Liver (tissue), 9 donors: ENCODE measurements around the gene PARVB. TPM values are rescaled to one million over a fixed set of nuclear protein-coding genes. Genes with fewer than 3 reads are reported as not detected.

Experiments
- DNase-seq: peaks from one replicate; pipeline ENCODE4 v3.0.0-alpha.2; 2017; ENCODE audit warnings: low spot score
- H3K27ac ChIP-seq, 2 donors: one replicate each; pipeline ENCODE4 v1.7.0; 2013; ENCODE audit warnings: inconsistent platforms in 2 of 2, low read length in 2 of 2, control low read depth in 1 of 2, low read depth in 1 of 2, mild to moderate bottlenecking in 1 of 2
- H3K27me3 ChIP-seq, 4 donors: one replicate each; pipeline versions ENCODE4 v1.6.1 to v1.7.0; 2013; ENCODE audit warnings: low read length in 3 of 4, inconsistent platforms in 1 of 4, mild to moderate bottlenecking in 1 of 4, moderate library complexity in 1 of 4; ENCODE audit not compliant: control insufficient read depth in 4 of 4, insufficient read depth in 4 of 4
- H3K36me3 ChIP-seq, 4 donors: one replicate each; pipeline versions ENCODE4 v1.6.1 to v1.7.0; 2013; ENCODE audit warnings: low read length in 3 of 4, mild to moderate bottlenecking in 3 of 4, low read depth in 1 of 4, moderate library complexity in 1 of 4; ENCODE audit not compliant: control insufficient read depth in 4 of 4, insufficient read depth in 3 of 4
- H3K4me1 ChIP-seq, 4 donors: one replicate each; pipeline versions ENCODE4 v1.6.1 to v1.7.0; 2013; ENCODE audit warnings: low read length in 3 of 4, mild to moderate bottlenecking in 3 of 4, moderate library complexity in 1 of 4; ENCODE audit not compliant: control insufficient read depth in 4 of 4, insufficient read depth in 4 of 4
- H3K4me3 ChIP-seq, 3 donors: one replicate each; pipeline versions ENCODE4 v1.6.1 to v1.7.0; 2013; ENCODE audit warnings: low read length in 3 of 3, control low read depth in 1 of 3, low read depth in 1 of 3, mild to moderate bottlenecking in 1 of 3
- H3K9ac ChIP-seq, 2 donors: one replicate each; pipeline ENCODE4 v1.7.0; 2013; ENCODE audit warnings: low read length in 2 of 2, mild to moderate bottlenecking in 2 of 2, moderate library complexity in 2 of 2, control low read depth in 1 of 2, low read depth in 1 of 2
- H3K9me3 ChIP-seq, 4 donors: one replicate each; pipeline versions ENCODE4 v1.6.1 to v1.7.0; 2013; ENCODE audit warnings: low read length in 3 of 4; ENCODE audit not compliant: control insufficient read depth in 4 of 4
- EGR1 ChIP-seq, 2 donors: IDR thresholded peaks; 2 replicates each; pipeline ENCODE4 v1.6.1; 2016 to 2018; ENCODE audit warnings: antibody characterized with exemption in 2 of 2, low read depth in 2 of 2
- FOXA1 ChIP-seq: IDR thresholded peaks from 2 replicates; pipeline ENCODE4 v1.6.1; 2016; ENCODE audit warnings: antibody characterized with exemption
- FOXA2 ChIP-seq: IDR thresholded peaks from 2 replicates; pipeline ENCODE4 v1.6.1; 2016; ENCODE audit warnings: antibody characterized with exemption
- GABPA ChIP-seq, 2 donors: IDR thresholded peaks in 1 of 2; conservative IDR thresholded peaks in 1 of 2; 2 replicates each; pipeline ENCODE4 v1.6.1; 2016; ENCODE audit warnings: antibody characterized with exemption in 2 of 2, mild to moderate bottlenecking in 1 of 2, moderate library complexity in 1 of 2
- HNF4A ChIP-seq, 2 donors: conservative IDR thresholded peaks; 2 replicates each; pipeline ENCODE4 v1.6.1; 2016; ENCODE audit warnings: antibody characterized with exemption in 2 of 2, mild to moderate bottlenecking in 2 of 2
- HNF4G ChIP-seq: IDR thresholded peaks from 2 replicates; pipeline ENCODE4 v1.6.1; 2016; ENCODE audit warnings: antibody characterized with exemption
- JUND ChIP-seq, 2 donors: IDR thresholded peaks; 2 replicates each; pipeline ENCODE4 v1.6.1; 2016; ENCODE audit warnings: antibody characterized with exemption in 2 of 2
- NR2F2 ChIP-seq: IDR thresholded peaks from 2 replicates; pipeline ENCODE4 v1.6.1; 2016; ENCODE audit warnings: antibody characterized with exemption
- RXRA ChIP-seq, 2 donors: IDR thresholded peaks; 2 replicates each; pipeline ENCODE4 v1.6.1; 2017 to 2018; ENCODE audit warnings: antibody characterized with exemption in 2 of 2, mild to moderate bottlenecking in 1 of 2
- SP1 ChIP-seq: IDR thresholded peaks from 2 replicates; pipeline ENCODE4 v1.6.1; 2018; ENCODE audit warnings: antibody characterized with exemption, mild to moderate bottlenecking
- TAF1 ChIP-seq: conservative IDR thresholded peaks from 2 replicates; pipeline ENCODE4 v1.6.1; 2016; ENCODE audit warnings: antibody characterized with exemption, mild to moderate bottlenecking
- YY1 ChIP-seq: IDR thresholded peaks from 2 replicates; pipeline ENCODE4 v1.6.1; 2016; ENCODE audit warnings: antibody characterized with exemption, mild to moderate bottlenecking
- ZBTB33 ChIP-seq: IDR thresholded peaks from 2 replicates; pipeline ENCODE4 v1.6.1; 2016; ENCODE audit warnings: antibody characterized with exemption
- WGBS: extraction: QIAGEN DNeasy Blood & Tissue Kit; methylation state at CpG from one replicate; pipeline ENCODE4 v1.1.7; 2013; 5-methylcytosine and 5-hydroxymethylcytosine counted together
- polyA plus RNA-seq, 2 donors: library from polyadenylated mRNA; stranded (reverse) in 1 of 2; unstranded in 1 of 2; fragments of 200-250 nt in 1 of 2; fragments of >200 nt in 1 of 2; fragmentation: Nextera tagmentation in 1 of 2; extraction: Ambion mirVana in 1 of 2; gene quantifications; one replicate each; pipeline versions ENCODE4 v1.2.1 to v1.2.3, GENCODE V29; 2013 to 2015
- total RNA-seq, 2 donors: library from RNA; depleted of rRNA; stranded (reverse); fragments of >200 nt; gene quantifications; one replicate each; pipeline ENCODE4 v1.2.3, GENCODE V29; 2014
- TF ChIP-seq, protein P1 (sequence below): IDR thresholded peaks from 2 replicates; pipeline ENCODE4 v1.6.1; 2016; ENCODE audit warnings: antibody characterized with exemption
- TF ChIP-seq, protein P2 (sequence below): fragments of 150-350 bp; IDR thresholded peaks from 2 replicates; pipeline ENCODE4 v1.5.1; 2017; ENCODE audit warnings: improper control_type of control experiment, low read depth, low read length; ENCODE audit not compliant: missing input control
- TF ChIP-seq, protein P3 (sequence below): IDR thresholded peaks from 2 replicates; pipeline ENCODE4 v1.6.1; 2016; ENCODE audit warnings: antibody characterized with exemption
- donor health status: healthy.
- donor health status: healthy.
- donor health status: healthy.
- donor health status: healthy.
- donor health status: healthy.

Gene PARVB
- total and polyA plus RNA-seq, 4 donors, result 3.2 to 55.5 (median 17.7) TPM

DNA sequence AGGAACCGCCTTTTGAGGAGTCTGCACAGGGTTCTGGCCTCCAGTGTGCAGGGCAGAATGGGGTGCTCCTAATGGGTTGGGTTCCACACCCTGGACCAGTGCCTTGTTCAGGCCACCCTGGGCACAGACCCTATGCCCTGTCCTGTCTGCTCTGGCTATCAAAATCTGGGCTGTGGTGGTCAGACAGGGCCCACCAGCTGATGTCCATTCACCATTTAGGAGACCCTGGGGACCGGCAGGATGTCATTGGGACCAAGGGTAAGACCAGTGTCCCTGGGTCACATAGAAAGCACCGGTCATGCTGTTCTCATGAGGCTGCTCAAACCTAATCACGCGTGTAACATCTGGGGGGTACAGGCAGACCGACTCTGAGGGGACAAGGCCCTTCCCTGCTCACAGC lies 194.0 kb downstream of the PARVB start:
- H3K27ac ChIP-seq, result no peak overlapping the region
- 93% methylated on average over 6 of the region's 6 CpGs for WGBS
- no peak overlapping the region for H3K4me3 ChIP-seq
- no peak for TF ChIP-seq JUND (IDR thresholded peaks at IDR 0.05)
- no peak for TF ChIP-seq HNF4A (conservative IDR thresholded peaks at IDR 0.05)
- TF ChIP-seq, protein P1, sequence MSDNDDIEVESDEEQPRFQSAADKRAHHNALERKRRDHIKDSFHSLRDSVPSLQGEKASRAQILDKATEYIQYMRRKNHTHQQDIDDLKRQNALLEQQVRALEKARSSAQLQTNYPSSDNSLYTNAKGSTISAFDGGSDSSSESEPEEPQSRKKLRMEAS, result no peak
- no peak for TF ChIP-seq EGR1 (IDR thresholded peaks at IDR 0.05; ENCODE audit: low read depth in 2 of 2)
- TF ChIP-seq GABPA (IDR thresholded peaks at IDR 0.05 in 1 of 2, conservative IDR thresholded peaks at IDR 0.05 in 1 of 2), result no peak
- TF ChIP-seq HNF4G, result no peak
- no peak for TF ChIP-seq FOXA1
- TF ChIP-seq, protein P2, sequence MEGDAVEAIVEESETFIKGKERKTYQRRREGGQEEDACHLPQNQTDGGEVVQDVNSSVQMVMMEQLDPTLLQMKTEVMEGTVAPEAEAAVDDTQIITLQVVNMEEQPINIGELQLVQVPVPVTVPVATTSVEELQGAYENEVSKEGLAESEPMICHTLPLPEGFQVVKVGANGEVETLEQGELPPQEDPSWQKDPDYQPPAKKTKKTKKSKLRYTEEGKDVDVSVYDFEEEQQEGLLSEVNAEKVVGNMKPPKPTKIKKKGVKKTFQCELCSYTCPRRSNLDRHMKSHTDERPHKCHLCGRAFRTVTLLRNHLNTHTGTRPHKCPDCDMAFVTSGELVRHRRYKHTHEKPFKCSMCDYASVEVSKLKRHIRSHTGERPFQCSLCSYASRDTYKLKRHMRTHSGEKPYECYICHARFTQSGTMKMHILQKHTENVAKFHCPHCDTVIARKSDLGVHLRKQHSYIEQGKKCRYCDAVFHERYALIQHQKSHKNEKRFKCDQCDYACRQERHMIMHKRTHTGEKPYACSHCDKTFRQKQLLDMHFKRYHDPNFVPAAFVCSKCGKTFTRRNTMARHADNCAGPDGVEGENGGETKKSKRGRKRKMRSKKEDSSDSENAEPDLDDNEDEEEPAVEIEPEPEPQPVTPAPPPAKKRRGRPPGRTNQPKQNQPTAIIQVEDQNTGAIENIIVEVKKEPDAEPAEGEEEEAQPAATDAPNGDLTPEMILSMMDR, result no peak
- peaks cover 0 to 4% (median 2%) of the 10 kb centered on the region in 4 donors for H3K9me3 ChIP-seq
- no peak for DNase-seq
- H3K9ac ChIP-seq, result no peak overlapping the region
- no peaks in the 10 kb centered on the region for H3K27me3 ChIP-seq
- H3K36me3 ChIP-seq, result no peaks in the 10 kb centered on the region
- no peaks in the 10 kb centered on the region for H3K4me1 ChIP-seq

GRCh38 chr22:44219101-44219870 lies 195.2 kb downstream of the PARVB start:
- no peak for TF ChIP-seq SP1
- TF ChIP-seq HNF4G, result no peak
- TF ChIP-seq ZBTB33, result no peak
- TF ChIP-seq HNF4A (conservative IDR thresholded peaks at IDR 0.05), result no peak
- TF ChIP-seq EGR1 (IDR thresholded peaks at IDR 0.05; ENCODE audit: low read depth in 2 of 2), result no peak
- TF ChIP-seq, protein P3, sequence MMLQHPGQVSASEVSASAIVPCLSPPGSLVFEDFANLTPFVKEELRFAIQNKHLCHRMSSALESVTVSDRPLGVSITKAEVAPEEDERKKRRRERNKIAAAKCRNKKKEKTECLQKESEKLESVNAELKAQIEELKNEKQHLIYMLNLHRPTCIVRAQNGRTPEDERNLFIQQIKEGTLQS, result no peak
- TF ChIP-seq JUND (IDR thresholded peaks at IDR 0.05), result no peak
- TF ChIP-seq, protein P2, result no peak
- TF ChIP-seq RXRA (IDR thresholded peaks at IDR 0.05), result no peak
- no peak for TF ChIP-seq FOXA2
- TF ChIP-seq FOXA1, result no peak
- no peak for TF ChIP-seq TAF1
- no peak for TF ChIP-seq YY1
- TF ChIP-seq, protein P1, result no peak
- TF ChIP-seq NR2F2, result no peak
- no peak for DNase-seq

More at GRCh38 chr22:44219101-44219870, 195.2 kb downstream of the PARVB start:
- Histone ChIP-seq H3K27ac (no peak overlapping the region), H3K9ac (no peak overlapping the region), H3K27me3 (no peaks in the 10 kb centered on the region), H3K9me3 (peaks cover 0 to 4% (median 2%) of the 10 kb centered on the region in 4 donors), H3K4me3 (no peak overlapping the region), H3K36me3 (no peaks in the 10 kb centered on the region), H3K4me1 (no peaks in the 10 kb centered on the region)
- 81% methylated on average over 21 of the region's 21 CpGs for WGBS
